Measurements from ENCODE around the gene SEC14L3.

SEC14L3 gene

DNA sequence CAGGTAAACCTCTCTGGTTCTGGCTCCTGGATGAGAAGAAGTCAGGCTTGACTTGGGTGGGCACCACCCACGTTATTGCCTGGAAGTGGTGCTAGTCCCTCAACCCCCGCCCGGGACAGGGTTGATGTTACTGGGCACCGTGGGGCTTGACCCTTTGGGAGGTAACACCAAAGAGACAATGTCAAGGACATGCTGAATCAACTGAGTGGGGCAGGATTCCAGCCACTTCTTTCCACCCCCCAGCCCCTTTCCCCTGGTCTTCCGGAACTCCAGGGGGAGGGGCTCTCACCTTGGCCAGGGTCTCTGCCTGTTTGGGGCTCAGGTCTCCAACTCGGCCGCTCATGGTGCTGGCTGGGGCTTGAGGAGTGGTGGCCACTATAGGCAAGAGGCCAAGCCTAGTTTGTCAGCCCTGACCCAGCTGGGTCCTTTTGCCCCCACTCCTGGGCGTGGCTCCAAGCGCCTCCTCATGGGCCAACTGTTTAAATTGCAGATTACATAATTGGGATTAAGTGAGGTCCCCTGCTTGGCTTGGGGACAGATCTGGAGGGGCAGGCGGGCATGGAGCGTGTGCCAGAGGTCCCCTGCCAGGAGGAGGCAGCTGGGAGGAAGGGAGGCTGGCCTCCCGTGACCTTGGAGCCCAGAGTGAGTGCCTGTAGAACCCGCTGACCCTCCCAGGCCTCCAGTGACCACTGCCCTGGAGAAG lies at the start of gene SEC14L3:
SEC14L3 (minus strand) TSS at position 402 of the 703 bp plus-strand sequence; CDS start at position 343, 59 bp downstream.
- DNase-seq (ENCODE audit: low read depth in 2 of 2), result no peak

DNA sequence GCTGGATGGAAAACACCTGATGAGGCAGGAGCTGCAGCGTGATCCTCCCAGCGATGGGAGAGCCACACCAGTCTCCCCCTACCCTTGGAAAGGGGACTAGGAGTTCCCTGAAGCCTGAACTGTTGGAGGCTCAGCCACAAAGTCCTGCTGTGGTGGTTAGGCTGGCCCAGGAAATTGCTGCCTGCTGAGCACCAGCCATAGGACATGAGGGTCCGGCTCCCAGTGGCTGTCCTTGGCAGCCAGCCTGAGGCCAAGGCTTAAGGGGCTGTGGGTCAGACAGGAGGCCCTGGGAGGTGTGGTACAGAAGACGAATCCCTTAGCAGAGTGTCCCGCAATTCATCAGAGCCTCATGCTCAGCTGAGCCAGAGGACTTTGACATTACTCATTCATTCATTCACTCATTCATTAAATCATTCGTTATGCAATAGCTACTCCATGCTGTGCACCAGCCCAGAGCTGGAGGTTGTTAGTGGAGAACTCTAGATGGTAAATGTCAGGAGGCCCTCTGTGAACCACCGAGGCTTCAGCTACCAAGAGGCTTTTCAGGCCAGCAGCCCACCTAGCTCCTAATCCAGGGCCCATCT lies 48.1 kb upstream of the SEC14L3 start:
- DNase-seq (ENCODE audit: low read depth in 2 of 2), result no peak

DNA sequence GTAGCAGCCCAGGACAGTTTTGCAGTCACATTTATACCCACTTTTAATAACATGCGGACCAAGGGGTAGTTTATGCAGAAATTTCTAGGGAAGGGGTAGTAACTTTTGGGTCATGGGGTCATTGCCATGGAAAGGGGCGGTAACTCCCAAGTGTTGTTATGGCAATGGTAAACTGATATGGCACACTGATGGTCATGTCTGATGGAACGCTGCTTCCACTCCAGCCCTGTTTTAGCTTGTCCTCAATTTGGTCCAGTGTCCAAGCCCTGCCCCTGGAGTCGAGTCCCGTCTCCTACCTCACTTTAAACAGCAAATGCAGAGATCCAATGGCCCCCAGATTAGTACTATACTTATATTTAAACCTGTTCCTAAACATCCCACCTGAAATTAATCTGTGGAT lies 44.9 kb upstream of the SEC14L3 start:
- DNase-seq (ENCODE audit: low read depth in 2 of 2), result no peak

DNA sequence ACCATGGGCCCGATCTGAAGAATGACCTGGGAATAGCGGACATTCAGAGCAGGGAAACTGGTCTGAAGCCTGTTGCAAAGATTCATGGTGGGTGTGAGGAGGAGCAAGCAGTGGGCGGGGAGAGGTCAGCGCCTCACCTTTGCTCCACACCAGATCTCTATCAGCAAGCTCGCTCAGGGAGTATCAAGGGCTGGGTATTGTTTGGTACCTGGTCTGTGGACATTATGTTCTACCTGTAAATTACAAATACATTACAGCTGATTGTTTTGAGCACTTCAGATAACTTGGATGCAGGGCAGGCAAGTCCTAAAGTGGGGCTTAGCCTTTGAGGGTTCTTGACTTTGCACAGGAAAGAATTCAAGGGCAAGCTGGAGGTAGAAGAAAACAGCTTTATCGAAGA lies 44.5 kb upstream of the SEC14L3 start:
- DNase-seq (ENCODE audit: low read depth in 2 of 2), result no peak

DNA sequence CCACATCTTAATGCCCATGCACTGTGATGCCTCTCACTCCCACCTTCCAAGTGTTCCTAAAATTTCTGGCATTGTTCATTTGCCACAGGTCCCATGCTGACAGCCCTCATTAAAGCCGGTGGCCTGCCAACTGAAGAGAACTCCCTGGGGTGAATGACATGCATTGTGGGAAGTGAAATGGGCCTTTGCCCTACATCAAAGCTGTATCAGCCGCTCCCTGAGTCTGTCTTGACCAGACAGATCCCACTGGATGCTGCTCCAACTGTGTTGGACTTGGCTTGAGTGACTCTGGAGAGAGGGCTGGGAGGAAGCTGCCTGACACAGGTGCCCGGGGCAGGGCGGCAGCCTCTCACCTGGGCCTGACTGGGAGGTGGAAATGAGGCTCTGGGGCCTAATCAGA lies 42.4 kb upstream of the SEC14L3 start:
- no peak for DNase-seq (ENCODE audit: low read depth in 2 of 2)

DNA sequence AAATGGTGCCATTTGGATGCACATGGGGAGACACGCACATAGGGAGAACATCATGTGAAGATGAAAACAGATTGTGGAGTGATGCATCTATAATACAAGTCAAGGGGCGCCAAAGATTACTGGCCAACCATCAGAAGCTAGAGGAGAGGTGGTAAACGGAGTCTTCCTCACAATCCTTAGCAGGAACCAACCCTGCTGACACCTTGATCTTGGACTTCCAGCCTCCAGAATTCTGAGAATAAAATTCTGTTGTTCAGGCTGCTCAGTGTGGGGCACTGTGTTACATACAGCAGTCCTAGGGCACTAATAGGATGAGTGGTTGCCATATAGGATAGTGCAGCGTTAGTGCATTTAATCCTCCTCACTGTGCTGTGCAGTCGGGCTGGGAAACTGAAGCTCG lies 41.6 kb upstream of the SEC14L3 start:
- DNase-seq (ENCODE audit: low read depth in 2 of 2), result no peak

- DNase-seq (ENCODE audit: low read depth in 2 of 2), result no peak
These were observed 40.1 kb upstream of the SEC14L3 start for GRCh38 chr22:30511911-30512310.

DNA sequence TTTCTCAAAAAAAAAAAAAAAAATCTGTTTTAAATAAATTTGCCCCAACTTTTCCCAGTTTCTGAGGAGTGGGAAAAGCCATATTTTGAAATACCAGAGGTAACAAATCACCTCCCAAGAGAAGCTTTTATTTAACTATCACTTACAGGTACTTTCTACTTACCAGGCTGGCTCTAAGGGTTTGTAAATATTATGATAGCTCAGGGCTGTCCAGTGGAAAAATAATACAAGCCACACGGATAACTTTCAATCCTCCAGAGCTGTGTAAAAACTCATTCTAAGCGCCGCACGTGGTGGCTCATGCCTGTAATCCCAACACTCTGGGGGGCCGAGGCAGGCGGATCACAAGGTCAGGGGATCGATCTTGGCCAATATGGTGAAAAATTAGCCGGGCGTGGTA lies 39.3 kb upstream of the SEC14L3 start:
- no peak for DNase-seq (ENCODE audit: low read depth in 2 of 2)

DNA sequence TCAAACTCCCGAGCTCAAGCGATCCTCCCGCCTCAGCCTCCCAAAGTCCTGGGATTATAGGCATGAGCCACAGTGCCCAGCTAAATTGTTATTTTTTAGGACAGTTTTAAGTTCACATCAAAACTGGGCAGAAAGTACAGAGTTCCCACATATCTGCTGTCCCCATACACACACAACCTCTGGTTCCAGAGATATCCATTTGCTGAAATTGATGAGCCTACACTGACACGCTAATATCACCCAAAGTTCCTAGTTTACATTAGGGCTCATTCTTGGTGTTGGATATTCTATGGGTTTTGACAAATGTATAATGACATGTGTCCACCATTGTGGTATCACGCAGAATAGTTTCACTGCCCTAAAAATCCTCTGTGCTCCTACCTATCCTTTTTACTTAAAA lies 36.4 kb upstream of the SEC14L3 start:
- DNase-seq (ENCODE audit: low read depth in 2 of 2), result no peak

DNA sequence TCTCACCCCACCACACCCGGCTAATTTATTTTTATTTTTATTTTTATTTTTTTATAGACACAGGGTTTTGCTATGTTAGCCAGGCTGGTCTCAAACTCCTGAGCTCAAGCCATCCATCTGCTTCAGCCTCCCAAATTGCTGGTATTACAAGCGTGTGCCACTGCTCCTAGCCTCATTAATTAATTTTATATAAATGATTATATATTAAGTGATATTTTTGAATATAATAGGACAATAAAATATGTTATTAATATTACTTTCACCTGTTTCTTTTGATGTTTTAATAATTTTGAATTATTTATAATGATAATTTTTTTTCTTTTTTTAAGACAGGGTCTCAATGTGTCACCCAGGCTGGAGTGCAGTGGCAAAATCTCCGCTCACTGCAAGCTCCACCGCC lies 35.9 kb upstream of the SEC14L3 start:
- no peak for DNase-seq (ENCODE audit: low read depth in 2 of 2)

DNA sequence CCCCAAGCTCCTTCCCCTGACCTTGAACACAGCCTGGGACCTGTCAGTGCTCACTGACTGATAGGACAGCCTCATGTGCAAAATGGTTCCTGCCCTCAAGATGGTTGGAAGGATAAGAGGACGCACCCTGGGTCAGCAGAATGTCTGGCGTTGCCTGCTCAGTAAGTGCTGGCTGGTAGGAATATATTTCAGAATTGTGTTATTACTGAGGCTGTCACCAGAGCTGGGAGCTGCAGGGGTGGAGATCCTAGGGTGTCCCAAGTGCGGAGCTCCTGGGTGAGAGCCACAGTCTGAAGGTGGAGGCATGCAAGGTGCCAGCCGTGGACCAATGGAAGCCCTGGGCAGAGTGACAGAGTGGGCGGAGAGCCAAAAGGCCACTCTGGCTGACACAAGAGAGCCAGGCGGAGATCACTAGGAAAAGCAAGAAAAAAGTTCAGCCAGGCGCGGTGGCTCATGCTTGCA lies 34.7 kb upstream of the SEC14L3 start:
- no peak for DNase-seq (ENCODE audit: low read depth in 2 of 2)

DNA sequence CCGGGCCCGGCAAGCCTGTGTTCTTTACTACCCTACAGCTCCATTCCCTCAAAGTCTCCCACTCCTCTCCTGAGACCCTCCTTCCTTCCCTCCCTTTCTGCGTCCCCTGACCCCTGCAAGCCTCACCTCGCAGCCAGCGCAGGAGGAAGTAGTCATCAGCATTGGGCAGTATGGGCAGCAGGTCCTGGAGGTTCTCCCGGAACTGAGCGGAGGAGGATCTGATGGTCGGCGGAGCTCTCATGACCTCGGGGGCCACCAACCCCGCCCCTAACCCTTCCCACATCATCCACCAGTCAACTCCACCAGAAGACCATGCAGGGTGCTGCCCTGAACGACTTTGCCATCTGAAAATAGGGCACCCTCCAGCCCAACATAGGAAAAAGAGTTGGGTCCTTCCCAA lies 31.7 kb upstream of the SEC14L3 start:
- no peak for DNase-seq (ENCODE audit: low read depth in 2 of 2)

- no peak for DNase-seq (ENCODE audit: low read depth in 2 of 2)
These were observed 31.1 kb upstream of the SEC14L3 start for GRCh38 chr22:30502911-30503310.

GRCh38 chr22:30502153-30502552 lies 30.3 kb upstream of the SEC14L3 start:
- DNase-seq (ENCODE audit: low read depth in 2 of 2), result no peak

DNA sequence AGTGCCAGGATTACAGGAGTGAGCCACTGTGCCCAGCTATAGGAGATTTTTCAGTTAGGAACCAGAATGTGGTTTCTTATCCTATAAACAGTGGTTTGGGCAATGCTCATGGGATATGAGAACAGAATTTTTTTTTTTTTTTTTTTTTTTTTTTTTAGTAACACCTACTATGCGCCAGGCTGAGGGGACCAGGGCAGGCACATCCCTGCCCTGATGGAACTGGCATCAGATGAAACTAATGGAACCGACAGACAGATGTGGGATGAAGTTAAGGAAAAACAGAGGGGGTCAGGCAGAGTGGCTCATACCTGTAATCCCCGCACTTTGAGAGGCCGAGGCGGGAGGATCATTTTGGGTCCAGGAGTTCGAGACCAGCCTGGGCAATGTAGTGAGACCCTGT lies 28.8 kb upstream of the SEC14L3 start:
- no peak for DNase-seq (ENCODE audit: low read depth in 2 of 2)

DNA sequence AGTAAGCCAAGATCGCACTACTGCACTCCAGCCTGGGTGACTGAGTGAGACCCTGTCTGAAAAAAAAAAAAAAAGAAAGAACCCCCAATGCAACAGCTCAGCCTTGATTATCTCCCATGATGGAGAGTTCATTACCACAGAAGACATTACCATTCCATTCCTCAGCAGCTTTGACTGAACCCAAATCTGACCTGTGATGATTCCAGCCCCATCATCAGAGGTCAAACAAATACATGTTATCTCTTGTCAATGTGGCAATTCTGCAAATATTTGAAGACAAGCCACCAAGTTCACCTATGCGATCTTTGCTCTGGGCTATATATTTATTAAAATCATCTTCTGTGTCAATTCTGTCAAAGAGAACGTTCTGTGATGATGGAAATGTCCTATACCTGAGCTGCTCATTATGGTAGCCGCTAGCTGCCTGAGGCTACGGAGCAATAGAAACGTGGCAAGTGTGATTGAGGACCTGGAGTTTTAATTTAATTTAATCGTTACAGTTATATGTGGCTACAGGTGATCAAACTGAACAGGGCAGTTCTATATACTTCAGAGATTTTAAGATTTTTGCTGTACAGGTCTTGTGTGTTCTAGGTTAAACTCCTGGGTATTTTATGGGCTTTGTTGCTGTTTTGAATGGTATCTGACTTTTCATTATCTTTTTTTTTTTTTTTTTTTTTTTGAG lies 25.8 kb upstream of the SEC14L3 start:
- DNase-seq (ENCODE audit: low read depth in 2 of 2), result no peak

GRCh38 chr22:30495041-30495784 lies 23.4 kb upstream of the SEC14L3 start:
- no peak for DNase-seq (ENCODE audit: low read depth in 2 of 2)

GRCh38 chr22:30492144-30492543 lies 20.3 kb upstream of the SEC14L3 start:
- no peak for DNase-seq (ENCODE audit: low read depth in 2 of 2)

- no peak for DNase-seq (ENCODE audit: low read depth in 2 of 2)
These were observed 19.6 kb upstream of the SEC14L3 start for GRCh38 chr22:30491381-30491780.

DNA sequence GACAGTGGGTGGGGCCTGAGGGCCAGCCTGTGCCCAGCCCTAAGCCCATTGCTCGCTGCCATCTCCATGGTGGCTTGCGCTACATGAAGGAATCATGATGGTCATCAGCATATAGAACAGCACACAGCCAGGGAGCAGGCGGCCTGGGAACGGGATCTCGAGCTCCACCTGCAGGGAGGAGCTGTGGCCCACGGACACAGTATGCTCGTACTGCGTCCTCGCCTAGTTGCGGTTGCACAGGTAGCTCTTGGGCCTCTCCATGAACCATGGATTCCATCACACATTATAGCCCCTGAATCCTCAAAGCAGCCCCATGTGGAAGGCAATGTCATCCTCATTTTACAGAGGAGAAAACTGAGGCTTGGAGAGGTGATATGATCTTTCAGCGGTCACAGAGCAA lies 18.6 kb upstream of the SEC14L3 start:
- DNase-seq (ENCODE audit: low read depth in 2 of 2), result no peak

DNA sequence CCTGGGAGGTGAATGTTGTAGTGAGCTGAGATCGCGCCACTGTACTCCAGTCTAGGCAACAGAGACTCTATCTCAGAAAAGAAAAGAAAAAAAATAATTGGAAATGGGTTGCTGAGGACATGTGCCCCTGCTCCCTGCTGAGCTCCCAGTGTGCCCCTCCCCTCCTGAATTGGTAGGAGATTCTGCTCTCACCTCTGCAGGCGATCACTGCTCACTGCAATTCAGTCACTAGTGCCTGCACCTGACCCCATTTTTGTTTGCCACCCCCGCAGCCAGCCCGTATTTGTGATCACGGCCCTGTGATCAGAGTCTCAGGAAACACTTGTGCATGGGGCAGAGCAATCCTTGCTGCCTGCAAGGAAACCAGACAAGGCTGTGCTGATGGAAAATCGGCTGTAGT lies 16.3 kb upstream of the SEC14L3 start:
- no peak for DNase-seq (ENCODE audit: low read depth in 2 of 2)

- no peak for DNase-seq (ENCODE audit: low read depth in 2 of 2)
These were observed 14.9 kb upstream of the SEC14L3 start for GRCh38 chr22:30486661-30487115.
